ENCODE results near the gene SLMAP.

The SLMAP gene

DNA sequence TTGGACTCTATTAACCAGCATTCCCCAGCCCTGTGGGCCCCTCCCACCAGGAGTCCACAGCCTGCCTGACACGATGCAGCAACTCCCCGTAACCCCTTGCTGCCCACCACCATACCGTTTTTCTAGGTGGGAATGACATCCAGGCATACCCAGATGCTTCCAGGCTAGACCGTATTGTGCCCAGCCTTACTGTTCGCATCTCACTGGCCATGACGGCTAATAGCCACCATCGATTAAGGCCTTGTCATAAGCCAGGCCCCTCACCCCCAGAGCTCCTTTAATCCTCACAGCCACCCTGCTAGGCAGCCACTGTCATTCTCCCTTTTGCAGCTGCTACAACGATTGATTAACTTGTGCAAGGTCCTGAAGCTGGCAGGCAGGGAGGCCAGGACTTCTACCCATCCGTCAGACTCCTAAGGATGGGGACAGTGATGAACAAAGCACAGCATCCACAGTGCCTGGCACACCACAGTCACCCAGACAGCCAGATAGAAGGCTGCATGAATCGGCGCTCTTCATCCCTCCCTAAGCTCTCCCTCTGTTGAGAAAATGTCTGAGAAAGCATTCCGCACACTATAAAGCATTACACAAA lies 192.1 kb downstream of the SLMAP start:
- DNase-seq, result no peak

DNA sequence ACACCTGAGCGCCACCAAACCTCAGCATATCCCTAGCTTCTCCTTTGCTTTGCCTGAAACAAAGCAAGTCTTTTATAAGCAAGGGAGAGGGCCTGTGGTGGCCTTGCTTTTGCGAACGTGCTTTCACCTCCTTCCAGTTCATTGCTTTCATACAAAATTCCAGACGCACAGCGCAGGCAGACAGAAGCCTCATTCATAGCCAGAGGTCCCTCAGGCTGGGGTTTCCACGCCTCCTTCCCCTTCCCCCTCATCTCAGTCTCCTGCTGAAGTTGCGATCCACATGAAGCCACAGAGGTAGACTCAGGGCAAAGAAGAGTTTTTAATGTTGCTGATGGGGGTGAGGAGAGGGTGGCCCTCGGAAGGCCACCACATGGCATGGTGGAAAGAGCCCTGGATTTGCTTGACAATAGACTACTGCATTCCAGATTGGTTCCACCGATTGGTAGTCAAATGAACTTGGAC lies 192.7 kb downstream of the SLMAP start:
- no peak for DNase-seq

GRCh38 chr3:57949344-57949743 lies 193.2 kb downstream of the SLMAP start:
- DNase-seq, result no peak

GRCh38 chr3:57949785-57950615 lies 193.9 kb downstream of the SLMAP start:
- no peak for DNase-seq

- peak; percentile 71 for DNase-seq
These were observed 195.2 kb downstream of the SLMAP start for GRCh38 chr3:57951066-57951882.

DNA sequence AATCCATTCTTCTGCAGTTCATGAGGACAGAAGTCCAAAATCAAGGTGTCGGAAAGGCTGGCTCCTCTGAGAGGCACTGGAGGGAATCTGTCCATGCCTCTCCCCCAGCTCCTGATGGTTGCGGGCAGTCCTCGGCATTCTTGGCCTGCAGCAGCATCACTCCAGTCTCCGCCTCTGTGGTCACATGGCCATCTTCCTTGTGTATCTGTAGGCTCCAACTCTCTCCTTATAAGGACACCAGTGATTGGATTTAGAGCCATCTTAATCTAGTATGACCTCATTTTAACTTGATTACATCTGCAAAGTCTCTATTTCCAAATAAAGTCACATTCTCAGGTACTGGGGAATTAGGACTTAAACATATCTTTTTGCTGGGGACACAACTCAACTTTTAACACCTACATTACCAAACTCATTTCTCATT lies 196.1 kb downstream of the SLMAP start:
- peak; percentile 60 for DNase-seq

- no peak for DNase-seq
These were observed 196.5 kb downstream of the SLMAP start for GRCh38 chr3:57952651-57953050.

DNA sequence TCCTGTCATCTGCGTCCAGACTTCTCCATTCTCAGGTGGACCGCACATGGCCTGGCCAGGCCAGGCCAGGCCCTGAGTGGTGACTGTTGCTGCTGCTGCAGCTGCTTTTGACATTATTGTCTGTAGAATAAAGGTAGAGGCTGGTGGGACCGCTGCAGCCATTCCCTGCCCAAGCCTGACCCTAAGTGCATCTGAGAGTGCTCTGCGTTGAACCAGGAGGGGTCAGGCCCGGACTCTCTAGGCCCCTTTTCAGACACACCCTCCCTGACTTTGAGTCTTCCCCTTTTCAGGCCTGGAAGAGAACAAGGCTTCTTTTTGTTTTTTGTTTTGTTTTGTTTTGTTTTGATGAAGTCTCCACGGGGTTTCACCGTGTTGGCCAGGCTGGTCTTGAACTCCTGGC lies 197.5 kb downstream of the SLMAP start:
- DNase-seq, result no peak

DNA sequence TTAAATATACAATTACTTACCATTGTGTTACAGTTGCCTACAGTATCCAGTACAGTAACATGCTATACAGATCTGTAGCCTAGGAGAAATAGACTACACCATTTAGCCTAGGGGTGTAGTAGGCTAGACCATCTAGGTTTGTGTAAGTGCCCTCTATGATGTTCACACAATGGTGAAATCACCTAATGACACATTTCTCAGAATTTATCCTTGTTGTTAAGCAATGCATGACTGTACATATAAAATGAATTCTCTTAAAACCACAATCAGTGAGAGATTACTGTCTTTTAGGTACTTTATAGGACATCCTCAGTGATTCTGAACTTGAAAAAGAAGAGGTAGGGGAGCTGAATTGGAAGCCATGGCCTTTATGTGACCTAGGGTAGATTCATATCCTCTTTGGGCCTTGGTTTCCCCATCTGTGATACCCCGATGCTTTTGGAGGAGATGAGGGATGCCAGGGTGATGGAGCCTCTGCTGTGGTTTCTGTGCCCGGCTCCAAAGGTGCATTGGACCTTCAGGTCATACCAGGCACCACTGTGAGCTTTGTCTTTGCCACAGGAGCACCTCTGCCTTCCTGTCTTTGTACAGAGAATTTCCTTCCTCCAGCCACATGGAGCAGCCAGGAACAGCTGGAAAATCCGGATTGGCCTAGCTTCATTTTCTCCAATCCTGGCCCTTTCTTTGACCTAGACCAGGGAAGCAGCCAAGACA lies 200.2 kb downstream of the SLMAP start:
- DNase-seq, result no peak

- DNase-seq, result no peak
These were observed 200.7 kb downstream of the SLMAP start for GRCh38 chr3:57956833-57957174.

GRCh38 chr3:57957824-57958223 lies 201.7 kb downstream of the SLMAP start:
- no peak for DNase-seq

- no peak for DNase-seq
These were observed 202.7 kb downstream of the SLMAP start for GRCh38 chr3:57958642-57959422.

- peak; percentile 65 for DNase-seq
These were observed 203.5 kb downstream of the SLMAP start for GRCh38 chr3:57959423-57960173.

GRCh38 chr3:57960174-57960505 lies 204.0 kb downstream of the SLMAP start:
- DNase-seq, result no peak

DNA sequence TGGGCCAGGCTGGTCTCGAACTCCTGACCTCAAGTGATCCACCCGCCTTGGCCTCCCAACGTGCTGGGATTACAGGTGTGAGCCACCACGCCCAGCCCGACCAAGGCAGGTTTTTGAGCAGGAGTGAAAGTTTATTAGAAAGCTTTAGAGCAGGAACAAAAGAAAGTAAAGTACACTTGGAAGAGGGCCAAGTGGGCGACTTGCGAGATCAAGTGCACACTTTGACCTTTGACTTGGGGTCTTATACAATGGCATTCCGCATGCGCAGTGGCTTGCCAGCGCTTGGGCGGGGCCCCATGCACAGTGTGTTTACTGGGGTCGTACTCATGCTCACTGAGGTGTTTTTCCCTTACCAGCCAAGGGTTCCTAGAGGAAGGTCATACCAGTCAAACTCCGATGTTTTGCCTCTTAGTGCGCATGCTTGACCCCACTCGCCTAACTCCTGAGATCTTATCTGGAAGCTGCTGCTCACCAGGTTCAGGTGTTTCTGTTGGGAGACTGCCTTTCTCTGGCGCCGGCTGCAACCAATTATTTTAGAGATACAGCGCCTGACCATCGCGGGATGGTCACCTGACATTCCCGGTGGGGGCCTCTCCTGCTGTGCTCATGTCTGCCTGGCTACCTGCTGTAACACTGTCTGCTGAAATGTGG lies 205.2 kb downstream of the SLMAP start:
- DNase-seq, result no peak

DNA sequence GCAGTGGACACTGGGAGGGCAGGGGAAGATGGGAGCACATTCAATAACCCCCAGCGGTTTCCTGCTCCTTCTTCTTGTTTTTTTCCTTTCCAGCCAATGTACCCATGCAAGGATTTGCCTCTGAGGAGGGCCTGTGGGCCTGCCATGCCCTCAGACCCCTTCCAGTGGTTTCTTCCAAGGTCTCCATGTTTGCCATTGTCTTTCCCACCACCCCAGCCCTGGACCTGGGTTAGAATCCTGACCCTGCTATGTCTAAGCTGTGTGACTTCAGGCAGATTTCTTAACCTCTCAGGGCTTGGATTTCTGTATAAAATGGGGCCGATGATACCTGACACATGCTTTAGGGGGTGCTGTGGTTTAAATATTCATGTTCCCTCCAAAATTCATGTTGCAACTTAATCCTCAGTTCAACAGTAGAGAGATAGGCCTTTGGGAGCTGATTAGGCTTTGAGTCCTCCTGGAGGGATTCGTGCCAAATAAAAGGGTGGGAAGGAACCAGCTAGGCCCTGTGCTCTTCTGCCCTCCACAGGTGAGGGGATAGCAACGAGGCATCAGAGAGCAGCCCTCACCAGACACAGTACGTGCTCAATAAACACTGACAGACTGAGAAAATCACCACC lies 205.8 kb downstream of the SLMAP start:
- DNase-seq, result no peak

DNA sequence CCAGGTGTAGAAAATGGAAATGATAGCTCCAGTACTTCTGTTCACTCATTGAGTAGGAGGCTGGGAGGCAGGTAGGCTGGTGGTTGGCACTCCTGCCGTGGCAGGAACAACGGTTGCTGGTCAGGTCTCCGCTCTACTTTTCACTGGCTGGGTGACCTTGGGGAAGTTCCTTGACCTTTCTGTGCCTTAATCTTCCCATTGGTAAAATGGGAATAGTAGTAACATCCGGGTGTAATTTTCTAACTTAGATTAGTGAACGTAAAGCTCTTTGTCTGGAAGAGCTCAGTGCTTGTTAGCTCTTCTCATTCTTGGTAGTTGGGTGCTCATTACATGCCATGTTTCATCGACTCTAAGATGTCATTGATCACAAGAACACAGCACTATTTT lies 206.3 kb downstream of the SLMAP start:
- no peak for DNase-seq

GRCh38 chr3:57963811-57964346 lies 207.8 kb downstream of the SLMAP start:
- no peak for DNase-seq

GRCh38 chr3:57966829-57967228 lies 210.7 kb downstream of the SLMAP start:
- no peak for DNase-seq

DNA sequence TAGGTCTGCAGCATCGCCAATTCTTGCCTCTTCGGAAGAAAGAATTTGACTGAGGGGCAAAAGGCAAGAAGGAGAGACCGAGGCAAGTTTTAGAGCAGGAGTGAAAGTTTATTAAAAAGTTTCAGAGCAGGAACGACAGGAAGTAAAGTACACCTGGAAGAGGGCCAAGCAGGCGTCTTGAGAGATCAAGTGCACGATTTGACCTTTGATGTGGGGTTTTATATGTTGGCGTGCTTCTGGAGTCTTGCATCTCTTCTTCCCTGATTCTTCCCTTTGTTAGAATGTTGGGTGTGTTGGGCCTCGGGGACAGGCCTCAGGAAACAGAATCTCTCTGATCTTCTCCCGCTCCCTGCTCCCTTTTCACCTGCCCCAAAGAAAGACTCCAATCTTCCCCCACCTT lies 211.5 kb downstream of the SLMAP start:
- no peak for DNase-seq

Data from femur (tissue), 1 donor.